Fibroblast of lung (primary cell): ENCODE results near the gene PIGR. TPM values are rescaled to one million over a fixed set of nuclear protein-coding genes. Genes with fewer than 3 reads are reported as not detected.
A peak's percentile ranks its signal among the peaks of the same experiment; 100 is the strongest.

Source experiments
- DNase-seq, 2 donors: peaks; one replicate each; pipeline versions ENCODE4 v3.0.0 to v3.0.0-alpha.2; 2010; ENCODE audit warnings: low read depth in 2 of 2
- H2AFZ ChIP-seq: 2 replicates; pipeline ENCODE4 v1.5.1; 2012; ENCODE audit warnings: low read length, control low read depth, inconsistent platforms
- H3K27ac ChIP-seq: 2 replicates; pipeline ENCODE4 v1.5.1; 2011; ENCODE audit warnings: low read length, control low read depth; ENCODE audit not compliant: insufficient read depth
- H3K27me3 ChIP-seq: 2 replicates; pipeline ENCODE4 v1.5.1; 2011; ENCODE audit warnings: mild to moderate bottlenecking, low read length; ENCODE audit not compliant: control insufficient read depth, insufficient read depth
- H3K36me3 ChIP-seq: 2 replicates; pipeline ENCODE4 v1.5.1; 2011; ENCODE audit warnings: low read length; ENCODE audit not compliant: control insufficient read depth, insufficient read depth
- H3K4me1 ChIP-seq: 2 replicates; pipeline ENCODE4 v1.5.1; 2011; ENCODE audit warnings: low read length; ENCODE audit not compliant: control insufficient read depth, insufficient read depth; ENCODE audit errors: extremely low read depth
- H3K4me2 ChIP-seq: 2 replicates; pipeline ENCODE4 v1.5.1; 2011; ENCODE audit warnings: low read length, control low read depth; ENCODE audit not compliant: insufficient read depth; ENCODE audit errors: extremely low read depth
- H3K4me3 ChIP-seq, 4 experiments: fragments of 200-600 bp in 1 of 4; sonication (generic) in 1 of 4; replicated peaks in 1 of 4; 2 replicates each; pipeline ENCODE4 v1.5.1; 2011 to 2016; ENCODE audit warnings: low read length in 4 of 4, low read depth in 3 of 4, mild to moderate bottlenecking in 3 of 4, control low read depth in 2 of 4, inconsistent platforms in 1 of 4, mixed read lengths in 1 of 4; ENCODE audit not compliant: insufficient read depth in 1 of 4; ENCODE audit errors: control extremely low read depth in 1 of 4
- H3K79me2 ChIP-seq: 2 replicates; pipeline ENCODE4 v1.5.1; 2012; ENCODE audit warnings: mild to moderate bottlenecking, low read length, inconsistent platforms; ENCODE audit not compliant: control insufficient read depth, insufficient read depth
- H3K9ac ChIP-seq: 2 replicates; pipeline ENCODE4 v1.5.1; 2011; ENCODE audit warnings: mild to moderate bottlenecking, low read length, control low read depth; ENCODE audit not compliant: insufficient read depth
- H3K9me3 ChIP-seq: 2 replicates; pipeline ENCODE4 v1.5.1; 2012; ENCODE audit warnings: low read depth, low read length; ENCODE audit not compliant: control insufficient read depth, insufficient read depth
- H4K20me1 ChIP-seq: 2 replicates; pipeline ENCODE4 v1.5.1; 2011; ENCODE audit warnings: low read length; ENCODE audit not compliant: control insufficient read depth, insufficient read depth; ENCODE audit errors: extremely low read depth
- CTCF ChIP-seq, 2 donors: IDR thresholded peaks in 1 of 2; conservative IDR thresholded peaks in 1 of 2; 1 replicate in 1 of 2; 2 replicates in 1 of 2; pipeline ENCODE4 v1.5.1; 2011 to 2012; ENCODE audit warnings: low read length in 2 of 2, control low read depth in 1 of 2, inconsistent platforms in 1 of 2, low read depth in 1 of 2, mild to moderate bottlenecking in 1 of 2
- EZH2 ChIP-seq: IDR thresholded peaks from 2 replicates; pipeline ENCODE4 v1.5.1; 2012; ENCODE audit warnings: low read length, control low read depth, mild to moderate bottlenecking; ENCODE audit errors: missing control alignments
- polyA plus RNA-seq, 2 donors: library from polyadenylated mRNA; depleted of rRNA in 1 of 2; stranded (reverse) in 1 of 2; unstranded in 1 of 2; fragments of >200 nt; gene quantifications; 2 replicates each; pipeline ENCODE4 v1.2.1, GENCODE V29; 2011 to 2012; ENCODE audit warnings: missing spikeins in 1 of 2
- total RNA-seq: library from RNA; depleted of rRNA; stranded (reverse); fragments of >200 nt; gene quantifications from 2 replicates; pipeline ENCODE4 v1.2.1, GENCODE V29; 2014

Gene PIGR
- total and polyA plus RNA-seq, 2 donors (not counting 1 experiment from before 2014, with no cell fraction given) = not detected

GRCh38 chr1:206912445-206913095 is 33.7 kb downstream of the PIGR start:
- H4K20me1 ChIP-seq = no peaks in the 10 kb centered on the region
- no peak overlapping the region for H3K27ac ChIP-seq
- H3K4me2 ChIP-seq = no peak overlapping the region
- peak; percentile 51 to 83 for DNase-seq
- TF ChIP-seq EZH2 (no peak), CTCF (conservative IDR thresholded peaks at IDR 0.05 in 1 of 2, IDR thresholded peaks at IDR 0.05 in 1 of 2; ENCODE audit: low read depth in 1 of 2, low read length in 2 of 2) (peak; percentile 81)
- peaks cover 3% of the 10 kb centered on the region for H3K4me1 ChIP-seq
- no peaks in the 10 kb centered on the region for H3K36me3 ChIP-seq
- no peak overlapping the region for H2AFZ ChIP-seq
- peak overlapping the region; percentile 4 for H3K9ac ChIP-seq
- H3K27me3 ChIP-seq = peaks cover 11% of the 10 kb centered on the region
- no peaks in the 10 kb centered on the region for H3K79me2 ChIP-seq
- H3K4me3 ChIP-seq = no peak overlapping the region
- no peaks in the 10 kb centered on the region for H3K9me3 ChIP-seq

GRCh38 chr1:206911064-206911663 is 35.1 kb downstream of the PIGR start:
- no peaks in the 10 kb centered on the region for H3K9me3 ChIP-seq
- peak; percentile 55 to 82 for DNase-seq
- no peak overlapping the region for H3K27ac ChIP-seq
- no peaks in the 10 kb centered on the region for H3K79me2 ChIP-seq
- H3K4me2 ChIP-seq = no peak overlapping the region
- H4K20me1 ChIP-seq = no peaks in the 10 kb centered on the region
- no peak overlapping the region for H2AFZ ChIP-seq
- peaks cover 10% of the 10 kb centered on the region for H3K27me3 ChIP-seq
- H3K4me1 ChIP-seq = peaks cover 3% of the 10 kb centered on the region
- H3K9ac ChIP-seq = no peak overlapping the region
- no peaks in the 10 kb centered on the region for H3K36me3 ChIP-seq
- TF ChIP-seq EZH2 (no peak), CTCF (conservative IDR thresholded peaks at IDR 0.05 in 1 of 2, IDR thresholded peaks at IDR 0.05 in 1 of 2; ENCODE audit: low read depth in 1 of 2, low read length in 2 of 2) (peak; percentile 75 to 83)
- H3K4me3 ChIP-seq = no peak overlapping the region

- DNase-seq = no peak
- Histone ChIP-seq H3K27ac (peak overlapping the region; percentile 63), H3K9ac (peak overlapping the region; percentile 77), H3K27me3 (peaks cover 8% of the 10 kb centered on the region), H2AFZ (peak overlapping the region; percentile 60), H3K4me2 (peak overlapping the region; percentile 79), H3K4me1 (peaks cover 5% of the 10 kb centered on the region), H4K20me1 (no peaks in the 10 kb centered on the region), H3K9me3 (no peaks in the 10 kb centered on the region), H3K36me3 (no peaks in the 10 kb centered on the region), H3K4me3 (peak overlapping the region; percentile 18 to 60 (median 44)), H3K79me2 (no peaks in the 10 kb centered on the region)
- no peak for TF ChIP-seq EZH2
- no peak for TF ChIP-seq CTCF (conservative IDR thresholded peaks at IDR 0.05 in 1 of 2, IDR thresholded peaks at IDR 0.05 in 1 of 2; ENCODE audit: low read depth in 1 of 2, low read length in 2 of 2)
These were observed 36.4 kb downstream of the PIGR start for GRCh38 chr1:206909883-206910318.
